Smooth muscle cell (in vitro differentiated cells): ENCODE results near the gene OLIG1. TPM values are rescaled to one million over a fixed set of nuclear protein-coding genes. Genes with fewer than 3 reads are reported as not detected.

ENCODE experiments used
- DNase-seq: peaks from one replicate; lab custom pipeline; 2025; ENCODE audit not compliant: unreplicated experiment; lab: John Stamatoyannopoulos, UW
- H2AFZ ChIP-seq: fragments of 200-600 bp; sonication (generic); 2 replicates; pipeline ENCODE4 v1.6.0; 2016; ENCODE audit warnings: antibody characterized with exemption, low read depth, mild to moderate bottlenecking
- H3F3A ChIP-seq: fragments of 200-600 bp; sonication (generic); 2 replicates; pipeline ENCODE4 v1.6.0; 2017; ENCODE audit warnings: antibody characterized with exemption, low read depth
- H3K27ac ChIP-seq: fragments of 200-600 bp; sonication (generic); 2 replicates; pipeline ENCODE4 v1.5.1; 2016; ENCODE audit warnings: low read depth, mild to moderate bottlenecking
- H3K27me3 ChIP-seq: fragments of 200-600 bp; sonication (generic); 2 replicates; pipeline ENCODE4 v1.6.1; 2016; ENCODE audit warnings: low read depth, mild to moderate bottlenecking
- H3K36me3 ChIP-seq: fragments of 200-600 bp; sonication (generic); 2 replicates; pipeline ENCODE4 v1.5.1; 2016; ENCODE audit warnings: low read depth
- H3K4me1 ChIP-seq: fragments of 200-600 bp; sonication (generic); 2 replicates; pipeline ENCODE4 v1.5.1; 2016; ENCODE audit warnings: low read depth
- H3K4me2 ChIP-seq: fragments of 200-600 bp; sonication (generic); 2 replicates; pipeline ENCODE4 v1.6.0; 2016; ENCODE audit warnings: mild to moderate bottlenecking
- H3K4me3 ChIP-seq: fragments of 200-600 bp; sonication (generic); 2 replicates; pipeline ENCODE4 v1.5.1; 2016; ENCODE audit warnings: mild to moderate bottlenecking
- H3K79me2 ChIP-seq: fragments of 200-600 bp; sonication (generic); 2 replicates; pipeline ENCODE4 v1.6.0; 2016; ENCODE audit warnings: low read depth, mild to moderate bottlenecking
- H3K9ac ChIP-seq: fragments of 200-600 bp; sonication (generic); 2 replicates; pipeline ENCODE4 v1.6.0; 2016; ENCODE audit warnings: low read depth
- H3K9me3 ChIP-seq: fragments of 200-600 bp; sonication (generic); replicated peaks from 2 replicates; pipeline ENCODE4 v1.5.1; 2016; ENCODE audit warnings: low read depth
- H4K20me1 ChIP-seq: fragments of 200-600 bp; sonication (generic); 2 replicates; pipeline ENCODE4 v1.6.0; 2016; ENCODE audit warnings: low read depth
- WGBS: methylation state at CpG from one replicate; pipeline ENCODE4 v1.1.7; 2016; ENCODE audit warnings: low lambda C conversion rate; 5-methylcytosine and 5-hydroxymethylcytosine counted together
- polyA plus RNA-seq: library from polyadenylated mRNA; unstranded; fragments of >200 nt; fragmentation: Nextera tagmentation; extraction: Ambion mirVana; gene quantifications from 2 replicates; pipeline ENCODE4 v1.2.1, GENCODE V29; 2016
- total RNA-seq: library from RNA; depleted of rRNA; stranded (reverse); fragments of >200 nt; gene quantifications from 2 replicates; pipeline ENCODE4 v1.2.3, GENCODE V29; 2014
- TF ChIP-seq, protein P1 (sequence below): fragments of 200-600 bp; sonication (generic); IDR thresholded peaks from 2 replicates; pipeline ENCODE4 v1.5.1; 2017; ENCODE audit warnings: borderline replicate concordance, mild to moderate bottlenecking, antibody characterized with exemption; ENCODE audit not compliant: insufficient read depth, poor library complexity, severe bottlenecking

Gene OLIG1
- total and polyA plus RNA-seq, 2 experiments from 2014 or later, result not detected

DNA sequence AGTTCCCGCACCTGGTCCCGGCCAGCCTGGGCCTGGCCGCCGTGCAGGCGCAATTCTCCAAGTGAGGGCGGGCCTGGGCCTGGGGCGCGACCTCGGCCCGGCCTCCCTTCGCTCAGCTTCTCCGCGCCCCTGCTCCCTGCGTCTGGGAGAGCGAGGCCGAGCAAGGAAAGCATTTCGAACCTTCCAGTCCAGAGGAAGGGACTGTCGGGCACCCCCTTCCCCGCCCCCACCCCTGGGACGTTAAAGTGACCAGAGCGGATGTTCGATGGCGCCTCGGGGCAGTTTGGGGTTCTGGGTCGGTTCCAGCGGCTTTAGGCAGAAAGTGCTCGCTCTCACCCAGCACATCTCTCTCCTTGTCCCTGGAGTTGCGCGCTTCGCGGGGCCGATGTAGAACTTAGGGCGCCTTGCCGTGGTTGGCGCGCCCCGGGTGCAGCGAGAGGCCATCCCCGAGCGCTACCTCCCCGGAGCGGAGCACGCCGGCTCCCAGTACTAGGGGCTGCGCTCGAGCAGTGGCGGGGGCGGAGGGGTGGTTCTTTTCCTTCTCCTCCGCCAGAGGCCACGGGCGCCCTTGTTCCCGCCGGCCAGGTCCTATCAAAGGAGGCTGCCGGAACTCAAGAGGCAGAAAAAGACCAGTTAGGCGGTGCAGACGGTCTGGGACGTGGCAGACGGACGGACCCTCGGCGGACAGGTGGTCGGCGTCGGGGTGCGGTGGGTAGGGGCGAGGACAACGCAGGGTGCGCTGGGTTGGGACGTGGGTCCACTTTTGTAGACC, 1.2 kb downstream of the OLIG1 start:
- H4K20me1 ChIP-seq, result no peaks in the 10 kb centered on the region
- H3K9ac ChIP-seq, result no peak overlapping the region
- H3F3A ChIP-seq, result peaks cover 9% of the 10 kb centered on the region
- no peak overlapping the region for H2AFZ ChIP-seq
- no peak overlapping the region for H3K27ac ChIP-seq
- WGBS, result 3% methylated on average over 65 of the region's 69 CpGs
- H3K79me2 ChIP-seq, result no peaks in the 10 kb centered on the region
- no peaks in the 10 kb centered on the region for H3K9me3 ChIP-seq
- peaks cover 31% of the 10 kb centered on the region for H3K4me1 ChIP-seq
- no peaks in the 10 kb centered on the region for H3K36me3 ChIP-seq
- peaks cover 88% of the 10 kb centered on the region for H3K27me3 ChIP-seq
- DNase-seq, result no peak
- TF ChIP-seq, protein P1, sequence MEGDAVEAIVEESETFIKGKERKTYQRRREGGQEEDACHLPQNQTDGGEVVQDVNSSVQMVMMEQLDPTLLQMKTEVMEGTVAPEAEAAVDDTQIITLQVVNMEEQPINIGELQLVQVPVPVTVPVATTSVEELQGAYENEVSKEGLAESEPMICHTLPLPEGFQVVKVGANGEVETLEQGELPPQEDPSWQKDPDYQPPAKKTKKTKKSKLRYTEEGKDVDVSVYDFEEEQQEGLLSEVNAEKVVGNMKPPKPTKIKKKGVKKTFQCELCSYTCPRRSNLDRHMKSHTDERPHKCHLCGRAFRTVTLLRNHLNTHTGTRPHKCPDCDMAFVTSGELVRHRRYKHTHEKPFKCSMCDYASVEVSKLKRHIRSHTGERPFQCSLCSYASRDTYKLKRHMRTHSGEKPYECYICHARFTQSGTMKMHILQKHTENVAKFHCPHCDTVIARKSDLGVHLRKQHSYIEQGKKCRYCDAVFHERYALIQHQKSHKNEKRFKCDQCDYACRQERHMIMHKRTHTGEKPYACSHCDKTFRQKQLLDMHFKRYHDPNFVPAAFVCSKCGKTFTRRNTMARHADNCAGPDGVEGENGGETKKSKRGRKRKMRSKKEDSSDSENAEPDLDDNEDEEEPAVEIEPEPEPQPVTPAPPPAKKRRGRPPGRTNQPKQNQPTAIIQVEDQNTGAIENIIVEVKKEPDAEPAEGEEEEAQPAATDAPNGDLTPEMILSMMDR, result no peak
- H3K4me3 ChIP-seq, result peak overlapping the region; percentile 42
- H3K4me2 ChIP-seq, result peak overlapping the region; percentile 84

DNA sequence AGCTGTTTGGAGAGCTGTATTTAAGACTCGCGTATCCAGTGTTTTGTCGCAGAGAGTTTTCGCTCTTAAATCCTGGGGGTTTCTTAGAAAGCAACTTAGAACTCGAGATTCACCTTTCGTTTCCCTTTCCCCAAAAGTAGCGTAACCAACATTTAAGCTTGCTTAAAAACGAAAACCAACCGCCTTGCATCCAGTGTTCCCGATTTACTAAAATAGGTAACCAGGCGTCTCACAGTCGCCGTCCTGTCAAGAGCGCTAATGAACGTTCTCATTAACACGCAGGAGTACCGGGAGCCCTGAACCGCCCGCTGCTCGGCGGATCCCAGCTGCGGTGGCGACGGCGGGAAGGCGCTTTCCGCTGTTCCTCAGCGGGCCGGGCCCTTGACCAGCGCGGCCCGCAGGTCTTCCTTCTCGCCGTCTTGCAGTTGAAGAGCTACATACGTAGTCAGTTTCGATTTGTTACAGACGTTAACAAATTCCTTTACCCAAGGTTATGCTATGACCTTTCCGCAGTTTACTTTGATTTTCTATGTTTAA, 1.9 kb downstream of the OLIG1 start:
- H3K9ac ChIP-seq, result no peak overlapping the region
- peak overlapping the region; percentile 84 for H3K4me2 ChIP-seq
- DNase-seq, result no peak
- peak overlapping the region; percentile 42 for H3K4me3 ChIP-seq
- no peaks in the 10 kb centered on the region for H3K79me2 ChIP-seq
- H3K27me3 ChIP-seq, result peaks cover 88% of the 10 kb centered on the region
- H3K36me3 ChIP-seq, result no peaks in the 10 kb centered on the region
- peak overlapping the region; percentile 21 for H2AFZ ChIP-seq
- WGBS, result 4% methylated on average over 38 of the region's 38 CpGs
- peaks cover 9% of the 10 kb centered on the region for H3F3A ChIP-seq
- H3K4me1 ChIP-seq, result peaks cover 32% of the 10 kb centered on the region
- no peak overlapping the region for H3K27ac ChIP-seq
- H3K9me3 ChIP-seq, result no peaks in the 10 kb centered on the region
- no peaks in the 10 kb centered on the region for H4K20me1 ChIP-seq
- TF ChIP-seq, protein P1, result no peak

DNA sequence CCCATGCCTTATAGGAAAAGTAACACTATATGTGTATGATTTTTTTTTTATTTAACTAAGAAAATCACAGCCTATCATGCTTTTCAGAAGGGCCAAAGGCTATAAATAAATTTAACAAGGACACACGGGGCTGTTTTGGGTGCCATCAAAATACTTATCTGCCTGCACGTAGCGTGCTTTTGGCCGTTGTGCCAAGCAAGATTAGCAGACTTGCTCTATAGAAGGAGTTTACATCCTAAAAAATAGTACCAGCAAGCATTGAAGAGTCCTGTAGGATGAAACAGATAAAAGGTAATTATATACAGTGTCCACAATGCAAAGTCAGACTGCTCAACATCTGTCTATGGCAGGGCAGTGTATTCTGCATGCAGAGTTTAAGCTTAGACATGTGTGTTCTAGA, 3.7 kb downstream of the OLIG1 start:
- Histone ChIP-seq H3K4me2 (no peak overlapping the region), H3K4me1 (peaks cover 32% of the 10 kb centered on the region), H4K20me1 (no peaks in the 10 kb centered on the region), H3K79me2 (no peaks in the 10 kb centered on the region), H3K4me3 (no peak overlapping the region), H3F3A (peaks cover 9% of the 10 kb centered on the region), H3K27me3 (peaks cover 81% of the 10 kb centered on the region), H3K27ac (no peak overlapping the region), H3K9me3 (no peaks in the 10 kb centered on the region), H3K9ac (no peak overlapping the region), H3K36me3 (no peaks in the 10 kb centered on the region), H2AFZ (no peak overlapping the region)
- DNase-seq, result no peak
- TF ChIP-seq, protein P1, result no peak
- 82% methylated on average over 4 of the region's 4 CpGs for WGBS
